Kidney epithelial cell (primary cell): ENCODE measurements around the gene MYO1F. TPM values are rescaled to one million over a fixed set of nuclear protein-coding genes. Genes with fewer than 3 reads are reported as not detected.

Experiments
- DNase-seq: peaks from one replicate; pipeline ENCODE4 v3.0.0-alpha.2; 2010; ENCODE audit warnings: low read depth
- H3K27me3 ChIP-seq: 2 replicates; pipeline ENCODE4 v1.6.0; 2011; ENCODE audit warnings: low read length; ENCODE audit not compliant: control insufficient read depth, insufficient read depth
- H3K36me3 ChIP-seq: 2 replicates; pipeline ENCODE4 v1.5.1; 2011; ENCODE audit warnings: low read length; ENCODE audit not compliant: control insufficient read depth, insufficient read depth
- H3K4me3 ChIP-seq: 2 replicates; pipeline ENCODE4 v1.5.1; 2011; ENCODE audit warnings: low read depth, mild to moderate bottlenecking, control low read depth, low read length
- total RNA-seq: library from RNA; depleted of rRNA; stranded (reverse); fragments of >200 nt; gene quantifications from 2 replicates; pipeline ENCODE4 v1.2.3, GENCODE V29; 2015
- TF ChIP-seq, protein P1 (sequence below): IDR thresholded peaks from 2 replicates; pipeline ENCODE4 v1.5.1; 2011; ENCODE audit warnings: mild to moderate bottlenecking, moderate library complexity, low read length, control low read depth, inconsistent platforms; ENCODE audit not compliant: insufficient read depth, poor library complexity, severe bottlenecking

MYO1F gene
- total RNA-seq, 1 donor from 2014 or later = 0.08 TPM

DNA sequence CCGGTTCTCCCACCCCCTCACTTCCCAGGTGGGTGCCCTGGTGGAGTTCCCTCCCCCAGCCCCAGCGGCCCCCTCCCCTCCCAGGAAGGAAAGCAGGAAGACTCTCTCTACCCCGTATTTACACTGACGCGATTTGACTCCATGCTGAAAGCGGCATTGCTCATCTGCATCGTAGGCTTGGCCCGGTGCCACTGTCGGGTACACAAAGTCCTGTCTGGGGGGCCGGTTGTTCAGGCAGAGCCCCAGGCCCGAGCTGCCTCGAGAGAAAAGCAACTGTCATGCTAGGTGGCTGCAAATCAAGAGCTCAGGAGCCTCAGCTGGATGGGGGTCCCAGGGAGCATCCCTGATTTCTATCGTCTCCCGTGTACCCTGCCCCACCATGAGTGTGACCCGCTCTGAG, 18.4 kb upstream of the MYO1F start:
- Histone ChIP-seq H3K4me3 (no peak overlapping the region), H3K36me3 (no peaks in the 10 kb centered on the region), H3K27me3 (peaks cover 18% of the 10 kb centered on the region)
- DNase-seq = no peak
- TF ChIP-seq, protein P1, sequence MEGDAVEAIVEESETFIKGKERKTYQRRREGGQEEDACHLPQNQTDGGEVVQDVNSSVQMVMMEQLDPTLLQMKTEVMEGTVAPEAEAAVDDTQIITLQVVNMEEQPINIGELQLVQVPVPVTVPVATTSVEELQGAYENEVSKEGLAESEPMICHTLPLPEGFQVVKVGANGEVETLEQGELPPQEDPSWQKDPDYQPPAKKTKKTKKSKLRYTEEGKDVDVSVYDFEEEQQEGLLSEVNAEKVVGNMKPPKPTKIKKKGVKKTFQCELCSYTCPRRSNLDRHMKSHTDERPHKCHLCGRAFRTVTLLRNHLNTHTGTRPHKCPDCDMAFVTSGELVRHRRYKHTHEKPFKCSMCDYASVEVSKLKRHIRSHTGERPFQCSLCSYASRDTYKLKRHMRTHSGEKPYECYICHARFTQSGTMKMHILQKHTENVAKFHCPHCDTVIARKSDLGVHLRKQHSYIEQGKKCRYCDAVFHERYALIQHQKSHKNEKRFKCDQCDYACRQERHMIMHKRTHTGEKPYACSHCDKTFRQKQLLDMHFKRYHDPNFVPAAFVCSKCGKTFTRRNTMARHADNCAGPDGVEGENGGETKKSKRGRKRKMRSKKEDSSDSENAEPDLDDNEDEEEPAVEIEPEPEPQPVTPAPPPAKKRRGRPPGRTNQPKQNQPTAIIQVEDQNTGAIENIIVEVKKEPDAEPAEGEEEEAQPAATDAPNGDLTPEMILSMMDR = no peak

GRCh38 chr19:8593931-8594330, 16.7 kb upstream of the MYO1F start:
- Histone ChIP-seq H3K4me3 (no peak overlapping the region), H3K27me3 (peaks cover 29% of the 10 kb centered on the region), H3K36me3 (no peaks in the 10 kb centered on the region)
- TF ChIP-seq, protein P1 = no peak
- no peak for DNase-seq

DNA sequence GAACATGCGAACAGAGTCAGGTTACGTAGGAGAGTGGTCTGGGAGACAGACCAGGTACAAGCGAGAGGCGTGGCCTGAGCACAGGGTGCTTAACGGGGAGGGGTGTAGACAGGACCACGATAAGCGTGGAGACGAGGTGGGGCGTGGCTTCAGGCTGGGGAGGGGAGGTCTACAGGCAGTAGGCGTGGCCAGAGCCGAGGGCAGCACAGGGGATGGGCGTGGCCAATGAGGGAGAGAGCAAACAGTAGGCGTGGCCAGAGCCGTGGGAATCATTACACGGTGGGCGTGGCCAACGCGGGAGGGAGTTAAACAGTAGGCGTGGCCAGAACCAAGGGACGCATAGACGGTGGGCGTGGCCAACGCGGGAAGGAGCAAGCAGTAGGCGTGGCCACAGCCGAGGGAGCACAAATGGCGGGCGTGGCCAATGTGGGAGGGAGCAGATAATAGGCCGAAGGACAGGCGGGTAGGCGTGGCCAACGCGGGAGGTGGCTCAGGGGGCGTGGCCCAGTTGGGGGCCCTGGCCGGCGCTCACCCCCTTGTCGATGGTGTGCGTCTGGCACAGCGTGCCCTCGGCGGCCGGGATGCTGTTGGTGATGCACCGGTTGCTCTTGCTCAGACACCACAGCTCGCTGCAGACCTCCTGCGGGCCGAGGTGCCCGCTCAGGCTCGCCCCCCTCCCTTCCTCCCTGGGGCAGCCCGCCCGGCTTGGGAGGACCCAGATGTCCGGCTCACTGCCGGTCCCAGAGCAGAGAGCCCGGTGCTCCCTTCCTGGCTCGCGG, 15.2 kb upstream of the MYO1F start:
- no peaks in the 10 kb centered on the region for H3K36me3 ChIP-seq
- peak; percentile 44 for DNase-seq
- H3K27me3 ChIP-seq = peaks cover 29% of the 10 kb centered on the region
- peak overlapping the region; percentile 21 for H3K4me3 ChIP-seq
- TF ChIP-seq, protein P1 = no peak

DNA sequence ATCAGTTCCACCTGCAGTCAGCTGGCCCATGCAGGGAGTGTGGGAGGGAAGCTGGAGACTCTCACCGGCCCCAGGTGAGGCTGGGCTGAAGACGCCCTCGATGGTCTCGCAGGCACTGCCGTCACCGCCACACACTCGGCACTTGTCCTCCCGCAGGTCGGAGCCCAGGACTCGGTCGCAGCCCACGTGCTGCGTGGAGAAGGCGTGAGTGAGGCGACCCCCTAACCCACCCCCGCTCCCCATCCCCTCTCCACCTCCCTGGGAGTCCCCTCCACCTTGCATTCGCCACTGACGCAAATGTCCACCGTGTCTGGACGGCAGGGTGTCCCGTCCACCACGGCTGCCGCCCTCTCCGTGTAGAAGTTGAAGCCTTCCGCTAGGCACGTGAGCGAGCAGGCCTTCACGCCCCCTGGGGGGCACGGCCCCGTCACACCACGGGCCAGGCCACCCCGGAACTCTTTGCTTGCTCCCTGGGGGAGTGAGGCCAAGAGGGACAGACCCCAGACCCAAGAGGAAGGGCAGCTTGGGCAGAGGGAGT, 12.0 kb upstream of the MYO1F start:
- TF ChIP-seq, protein P1 = no peak
- H3K27me3 ChIP-seq = peaks cover 37% of the 10 kb centered on the region
- no peak overlapping the region for H3K4me3 ChIP-seq
- DNase-seq = no peak
- no peaks in the 10 kb centered on the region for H3K36me3 ChIP-seq

DNA sequence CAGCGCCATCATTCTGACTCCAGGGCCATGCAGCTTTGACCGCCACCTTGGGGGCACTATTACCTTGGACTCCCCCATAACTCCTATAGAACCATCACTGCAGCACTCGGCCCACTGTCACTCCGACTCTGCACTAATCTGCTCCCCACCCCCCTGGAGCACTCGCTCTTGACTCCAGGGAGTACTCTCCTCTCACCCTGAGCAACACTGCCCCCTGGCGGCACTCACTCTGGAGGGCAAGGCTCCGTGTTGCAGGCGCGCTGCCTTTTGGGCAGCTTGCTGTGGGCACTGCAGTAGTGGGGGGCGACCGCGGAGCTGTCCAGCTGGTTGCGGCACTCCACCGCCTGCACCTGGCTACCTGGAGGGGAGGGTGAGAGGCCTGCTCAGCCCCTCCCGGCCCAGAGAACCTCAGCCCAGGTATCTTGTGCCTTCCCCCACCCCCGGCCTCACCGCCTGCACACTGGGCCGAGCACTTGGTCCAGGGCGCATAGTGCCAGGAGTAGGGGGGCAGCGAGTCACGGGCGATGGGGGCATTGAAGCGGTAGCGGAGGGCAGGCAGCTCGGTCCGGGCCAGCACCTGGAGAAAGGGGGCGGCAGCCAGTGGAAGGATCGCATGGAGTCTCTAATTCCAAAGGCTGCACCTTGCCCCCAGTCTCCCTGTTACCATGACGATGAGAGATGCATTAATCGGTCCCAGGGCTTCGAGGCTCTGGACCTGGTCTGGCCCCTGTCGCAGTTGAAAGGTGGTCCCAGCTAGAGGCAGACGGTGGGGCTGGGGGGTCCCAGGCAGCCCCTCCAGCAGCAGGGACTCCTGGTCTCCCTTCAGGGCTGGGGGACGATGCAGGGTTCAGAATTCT, 8.9 kb upstream of the MYO1F start:
- TF ChIP-seq, protein P1 = peak; percentile 49
- DNase-seq = no peak
- H3K36me3 ChIP-seq = no peaks in the 10 kb centered on the region
- no peak overlapping the region for H3K4me3 ChIP-seq
- peaks cover 23% of the 10 kb centered on the region for H3K27me3 ChIP-seq
